ENCODE data around the gene MAMDC4.

- no peak for TF ChIP-seq CTCF (IDR thresholded peaks at IDR 0.05; ENCODE audit: low read length)
- no peak for TF ChIP-seq EZH2 (IDR thresholded peaks at IDR 0.05; ENCODE audit: borderline replicate concordance, low read length)
Observed at GRCh38 chr9:136815422-136815782, 36.7 kb upstream of the MAMDC4 start.

Measured in OCI-LY1 (cell line).